Measurements from ENCODE around the gene SLC13A3.

DNA sequence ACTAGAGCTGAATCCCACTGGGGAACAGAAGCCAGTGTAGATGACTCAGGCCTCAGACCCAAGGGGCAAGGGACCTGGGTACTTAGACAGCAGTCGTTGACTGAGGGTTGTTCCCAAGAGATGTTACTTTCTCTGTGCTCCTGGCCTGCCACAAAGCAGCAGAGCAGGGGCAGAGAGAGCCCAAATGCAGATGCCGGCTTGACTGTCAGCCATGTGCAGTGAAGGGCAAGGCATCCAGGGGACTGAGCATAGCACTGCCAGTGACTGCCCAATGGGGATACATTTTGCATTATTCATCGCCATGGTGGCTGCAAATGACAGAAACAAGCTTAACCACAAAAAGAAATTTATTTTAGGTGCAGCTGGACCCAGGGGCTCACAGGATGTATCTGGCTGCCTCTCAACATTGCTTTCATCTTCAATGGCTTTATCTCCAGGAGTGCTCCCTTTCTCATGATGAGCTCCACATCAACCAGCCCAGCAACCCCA, 45.6 kb upstream of the SLC13A3 start:
- TF ChIP-seq, protein P1, sequence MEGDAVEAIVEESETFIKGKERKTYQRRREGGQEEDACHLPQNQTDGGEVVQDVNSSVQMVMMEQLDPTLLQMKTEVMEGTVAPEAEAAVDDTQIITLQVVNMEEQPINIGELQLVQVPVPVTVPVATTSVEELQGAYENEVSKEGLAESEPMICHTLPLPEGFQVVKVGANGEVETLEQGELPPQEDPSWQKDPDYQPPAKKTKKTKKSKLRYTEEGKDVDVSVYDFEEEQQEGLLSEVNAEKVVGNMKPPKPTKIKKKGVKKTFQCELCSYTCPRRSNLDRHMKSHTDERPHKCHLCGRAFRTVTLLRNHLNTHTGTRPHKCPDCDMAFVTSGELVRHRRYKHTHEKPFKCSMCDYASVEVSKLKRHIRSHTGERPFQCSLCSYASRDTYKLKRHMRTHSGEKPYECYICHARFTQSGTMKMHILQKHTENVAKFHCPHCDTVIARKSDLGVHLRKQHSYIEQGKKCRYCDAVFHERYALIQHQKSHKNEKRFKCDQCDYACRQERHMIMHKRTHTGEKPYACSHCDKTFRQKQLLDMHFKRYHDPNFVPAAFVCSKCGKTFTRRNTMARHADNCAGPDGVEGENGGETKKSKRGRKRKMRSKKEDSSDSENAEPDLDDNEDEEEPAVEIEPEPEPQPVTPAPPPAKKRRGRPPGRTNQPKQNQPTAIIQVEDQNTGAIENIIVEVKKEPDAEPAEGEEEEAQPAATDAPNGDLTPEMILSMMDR (IDR thresholded peaks at IDR 0.05) = no peak
- no peak for TF ChIP-seq POLR2A (IDR thresholded peaks at IDR 0.05)
